Neural progenitor cell (in vitro differentiated cells): ENCODE measurements around the gene KIAA2012.

Source experiments
- CTCF ChIP-seq: fragments of 200-600 bp; sonication (generic); IDR thresholded peaks from 2 replicates; pipeline ENCODE4 v1.5.1; 2017; ENCODE audit warnings: antibody characterized with exemption, mild to moderate bottlenecking
- EZH2 ChIP-seq: fragments of 200-600 bp; sonication (generic); IDR thresholded peaks from 2 replicates; pipeline ENCODE4 v1.6.1; 2017; ENCODE audit warnings: antibody characterized with exemption, mild to moderate bottlenecking, moderate library complexity
- EZH2phosphoT487 ChIP-seq: fragments of 200-600 bp; sonication (generic); IDR thresholded peaks from 2 replicates; pipeline ENCODE4 v1.6.1; 2017; ENCODE audit warnings: antibody characterized with exemption

GRCh38 chr2:202065876-202066275 lies 7.2 kb upstream of the KIAA2012 start:
- TF ChIP-seq CTCF: no peak
- TF ChIP-seq EZH2: no peak
- TF ChIP-seq EZH2phosphoT487: no peak
